ENCODE data around the gene B4GALT6.

The B4GALT6 gene

DNA sequence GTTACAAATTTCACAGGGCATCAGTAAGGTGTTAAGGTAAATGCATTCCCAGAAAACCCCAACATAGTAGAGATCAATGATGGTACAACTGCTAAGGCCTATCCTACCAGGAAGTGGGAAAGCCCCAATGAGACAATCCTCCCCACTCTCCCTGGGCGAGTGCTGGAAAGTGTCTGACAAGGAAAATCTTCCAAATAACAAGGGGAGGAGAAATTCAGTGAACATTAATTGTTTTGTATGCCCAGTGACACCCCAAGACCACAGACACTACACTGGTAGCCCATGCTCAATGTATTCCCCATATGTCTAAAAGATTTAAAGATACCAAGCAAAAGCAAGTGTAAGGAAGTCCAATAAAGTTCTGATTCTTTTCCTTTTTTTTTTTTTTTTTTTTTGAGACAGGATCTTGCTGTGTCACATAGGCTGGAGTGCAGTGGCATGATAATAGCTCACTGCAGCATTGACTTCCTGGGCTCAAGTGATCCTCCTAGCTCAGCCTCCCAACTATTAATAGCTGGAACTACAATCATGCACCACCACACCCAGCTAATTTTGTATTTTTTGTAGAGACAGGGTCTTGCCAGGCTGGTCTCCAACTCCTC, 24.7 kb downstream of the B4GALT6 start:
- no peak for DNase-seq (ENCODE audit: low read depth)

DNA sequence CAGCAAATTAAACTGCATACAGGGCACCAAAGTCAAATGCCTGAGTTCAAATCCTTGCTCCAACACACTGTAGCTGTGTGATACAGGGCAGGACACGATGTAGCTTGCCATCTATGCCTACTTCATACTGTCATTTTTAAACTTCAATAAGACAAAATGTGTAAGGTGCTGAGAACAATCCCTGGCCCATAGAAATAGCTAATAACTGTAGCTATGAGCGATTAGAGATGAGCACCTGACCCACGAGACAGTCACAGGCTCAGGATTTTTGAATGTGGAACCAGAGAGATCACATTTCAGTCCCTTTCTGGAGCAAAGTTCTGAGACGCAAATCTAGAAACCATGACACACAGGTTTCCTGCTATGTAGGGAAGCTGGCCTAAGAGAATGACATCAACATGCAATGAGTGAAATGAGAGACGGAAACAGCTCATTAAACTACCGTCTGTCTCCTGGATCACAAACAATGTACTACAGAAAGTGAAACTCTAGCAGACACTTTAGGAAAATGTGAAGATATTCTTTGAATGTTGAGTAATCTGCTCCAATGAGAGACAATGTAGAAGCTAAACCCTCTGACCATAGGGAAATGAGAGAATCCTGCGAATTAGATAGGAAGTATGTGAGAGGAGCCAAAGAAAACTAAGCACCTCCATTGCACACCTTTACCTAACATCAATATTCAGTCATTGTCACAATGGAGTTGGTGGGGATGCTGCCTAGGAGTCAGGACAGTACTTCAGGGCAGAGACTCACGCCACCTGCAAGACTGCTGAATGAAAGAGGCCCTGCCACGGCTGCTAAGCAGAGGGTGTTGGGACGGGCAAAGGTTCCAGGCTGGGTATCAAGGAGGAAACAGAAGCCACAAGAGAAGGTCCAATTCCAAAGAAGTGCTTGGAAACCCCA, 25.5 kb downstream of the B4GALT6 start:
- no peak for DNase-seq (ENCODE audit: low read depth)

DNA sequence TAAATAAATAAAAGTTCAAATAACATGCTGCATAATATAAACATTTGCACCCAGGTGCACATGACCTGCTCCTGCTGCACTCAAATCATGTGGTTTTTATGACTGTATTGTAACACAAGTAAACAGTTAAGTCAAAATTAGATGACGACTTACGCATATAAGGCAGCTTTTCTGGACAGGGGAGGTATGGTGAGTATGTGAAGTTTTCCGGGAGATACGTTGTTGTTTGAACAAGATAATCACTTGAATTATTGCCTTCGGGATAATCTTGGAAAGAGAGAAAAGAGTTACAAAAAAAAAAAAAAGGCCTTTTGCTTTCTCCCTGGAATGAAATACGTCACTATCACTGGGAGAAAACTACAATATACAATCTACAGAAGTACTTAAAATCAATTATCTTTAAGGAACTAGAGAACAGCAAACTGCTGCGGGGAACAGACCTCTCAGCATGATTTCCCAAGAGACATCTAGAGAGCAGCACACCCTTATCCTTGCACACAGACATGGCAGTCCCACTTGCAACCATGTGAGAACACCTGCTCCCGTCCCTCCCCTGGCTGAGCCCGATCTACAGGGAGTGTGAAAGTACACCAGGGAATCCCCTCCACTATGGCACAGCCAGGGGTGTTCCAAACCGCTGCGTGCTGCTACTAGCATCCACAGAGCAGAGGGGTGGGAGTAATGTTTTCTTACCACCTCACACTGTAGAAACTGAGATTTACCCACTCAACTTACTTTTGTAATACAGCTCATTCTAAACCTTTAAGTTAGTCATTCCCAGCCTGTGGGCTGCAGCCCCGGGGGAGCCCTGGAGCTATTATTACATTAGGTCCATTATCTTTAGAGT, 26.3 kb downstream of the B4GALT6 start:
- DNase-seq (ENCODE audit: low read depth) = peak; percentile 43

DNA sequence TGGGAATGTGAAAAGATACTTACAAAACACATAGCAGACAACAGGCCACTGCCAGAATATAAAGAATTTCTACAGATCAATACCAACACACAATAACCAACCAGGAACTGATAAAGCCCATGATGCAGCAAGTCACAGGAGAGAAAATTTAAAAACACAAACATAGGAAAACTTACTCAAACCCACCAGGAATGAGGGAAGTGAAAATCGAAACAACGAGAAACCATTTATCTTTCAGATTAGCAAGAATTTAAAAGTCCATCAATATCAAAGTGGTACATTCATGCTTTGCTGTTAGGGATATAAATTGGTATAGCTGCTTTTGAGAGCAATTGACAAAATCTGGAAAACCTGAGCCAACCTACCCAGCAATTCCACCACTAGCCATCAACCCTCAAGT, 27.6 kb downstream of the B4GALT6 start:
- no peak for DNase-seq (ENCODE audit: low read depth)

DNA sequence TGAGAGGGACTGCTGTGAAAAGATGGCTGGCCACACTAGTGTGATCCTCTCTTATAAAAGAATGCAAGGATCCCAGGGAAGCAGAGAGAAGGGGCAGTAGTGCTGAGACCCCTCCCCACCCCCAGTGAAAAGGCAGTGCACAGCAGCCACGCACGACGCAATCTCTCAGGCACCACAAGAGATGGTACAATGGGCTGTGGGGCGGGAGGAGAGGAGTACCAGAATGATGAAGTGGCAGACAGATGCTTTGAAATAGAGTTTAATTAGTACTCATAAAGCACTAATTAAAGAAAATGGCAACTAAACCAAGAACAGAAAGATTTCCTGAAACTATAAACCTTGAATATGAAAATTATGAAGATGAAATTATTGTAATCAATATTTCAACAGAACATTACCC, 29.0 kb downstream of the B4GALT6 start:
- no peak for DNase-seq (ENCODE audit: low read depth)

GRCh38 chr18:31652877-31653276, 31.5 kb downstream of the B4GALT6 start:
- DNase-seq (ENCODE audit: low read depth) = no peak

GRCh38 chr18:31652357-31652756, 32.0 kb downstream of the B4GALT6 start:
- no peak for DNase-seq (ENCODE audit: low read depth)

DNA sequence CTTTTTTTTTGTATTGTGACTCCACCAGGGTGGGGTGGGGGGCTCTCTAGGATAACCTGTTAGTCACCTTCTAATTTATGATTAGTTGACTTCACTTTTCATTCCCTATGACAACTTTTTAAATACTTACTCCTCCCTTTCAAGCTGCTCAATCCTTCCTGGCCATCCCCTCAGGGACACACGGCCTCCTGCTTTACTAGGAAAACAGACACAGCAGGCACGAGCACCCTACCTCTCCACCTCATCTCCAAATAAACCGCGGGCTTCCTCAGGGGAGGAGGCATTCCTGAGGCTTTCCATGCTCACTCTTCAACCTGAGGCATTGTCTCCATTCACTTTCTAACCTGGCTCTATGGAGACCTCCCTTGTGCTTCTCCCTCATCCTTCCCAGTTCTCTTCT, 33.0 kb downstream of the B4GALT6 start:
- no peak for DNase-seq (ENCODE audit: low read depth)

- no peak for DNase-seq (ENCODE audit: low read depth)
Observed at GRCh38 chr18:31649978-31650719, 34.2 kb downstream of the B4GALT6 start.

GRCh38 chr18:31649449-31649848, 34.9 kb downstream of the B4GALT6 start:
- DNase-seq (ENCODE audit: low read depth) = no peak

DNA sequence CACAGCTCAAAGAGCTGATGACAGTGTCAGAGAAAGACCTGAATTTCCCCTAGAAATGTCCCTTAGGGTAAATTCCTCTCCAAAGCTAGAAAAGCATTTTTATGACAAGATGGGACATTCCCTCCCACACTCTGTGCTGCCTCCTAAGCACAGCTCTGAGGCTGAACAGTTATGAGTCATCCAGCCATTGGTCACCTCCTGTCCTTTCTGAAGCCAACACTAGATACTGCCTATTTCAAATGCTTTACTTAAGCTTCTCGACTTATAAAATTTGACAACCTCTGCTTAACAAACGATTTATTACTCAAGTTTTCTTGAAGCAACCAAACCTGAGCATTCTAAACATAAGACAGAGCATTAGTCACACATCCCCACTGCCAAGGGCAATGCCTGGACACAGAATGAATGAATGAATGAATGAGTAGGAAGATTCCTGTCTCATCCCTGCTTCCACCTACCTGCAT, 35.4 kb downstream of the B4GALT6 start:
- no peak for DNase-seq (ENCODE audit: low read depth)

DNA sequence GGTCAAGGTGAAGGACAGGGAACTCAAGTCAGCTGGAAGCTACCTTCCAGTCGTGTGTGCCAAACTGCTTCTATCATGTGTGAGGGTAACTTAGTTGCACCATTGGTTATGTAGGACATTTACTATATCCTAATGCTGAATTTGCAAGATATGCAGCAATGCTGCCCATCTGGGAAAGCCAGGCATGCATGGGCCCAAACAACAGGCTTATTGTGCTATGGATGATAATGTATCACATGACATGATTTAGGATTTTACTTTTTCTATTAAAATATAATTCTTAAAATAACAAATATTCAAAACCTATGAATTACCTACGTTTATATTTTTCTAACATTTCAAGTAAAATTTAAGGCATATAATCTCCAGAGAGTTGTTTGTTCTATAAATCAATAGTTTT, 35.9 kb downstream of the B4GALT6 start:
- DNase-seq (ENCODE audit: low read depth) = no peak

GRCh38 chr18:31647127-31647753, 37.1 kb downstream of the B4GALT6 start:
- no peak for DNase-seq (ENCODE audit: low read depth)

DNA sequence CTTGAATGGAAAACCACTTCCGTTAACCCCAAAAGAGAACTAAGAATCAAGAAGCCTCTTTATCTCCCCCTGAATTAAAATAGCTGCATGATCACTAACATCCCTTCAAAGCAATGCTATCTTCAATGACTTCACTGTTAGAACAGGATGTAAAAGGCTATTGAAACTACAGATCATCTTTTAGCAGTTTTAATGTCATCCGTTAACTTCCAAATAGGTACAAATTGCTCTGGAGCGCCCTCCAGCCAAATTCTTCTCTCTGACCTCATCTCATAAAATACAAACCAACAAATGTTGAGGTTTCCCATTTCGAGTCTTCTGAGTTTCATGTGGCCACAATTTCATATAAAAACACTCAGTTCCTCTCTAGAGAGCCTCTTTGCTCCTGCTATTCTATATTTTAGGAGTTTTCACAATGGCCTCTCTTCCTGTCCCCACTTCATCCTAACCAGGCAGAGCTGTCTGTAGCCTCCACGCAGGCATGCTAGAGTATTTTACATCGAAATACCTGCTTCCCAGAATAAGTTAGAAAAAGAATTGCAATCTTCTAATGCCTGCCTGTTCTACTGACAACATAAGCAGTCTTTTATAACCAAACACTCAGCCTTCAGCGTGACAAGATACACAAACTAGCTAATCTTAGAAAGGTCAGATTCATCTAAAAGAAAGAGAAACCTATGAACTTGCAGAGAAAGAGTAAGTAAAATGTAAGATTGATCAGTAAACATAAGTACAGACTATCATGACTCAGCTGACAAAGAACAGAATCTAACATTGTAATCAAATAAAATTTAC, 37.9 kb downstream of the B4GALT6 start:
- no peak for DNase-seq (ENCODE audit: low read depth)

DNA sequence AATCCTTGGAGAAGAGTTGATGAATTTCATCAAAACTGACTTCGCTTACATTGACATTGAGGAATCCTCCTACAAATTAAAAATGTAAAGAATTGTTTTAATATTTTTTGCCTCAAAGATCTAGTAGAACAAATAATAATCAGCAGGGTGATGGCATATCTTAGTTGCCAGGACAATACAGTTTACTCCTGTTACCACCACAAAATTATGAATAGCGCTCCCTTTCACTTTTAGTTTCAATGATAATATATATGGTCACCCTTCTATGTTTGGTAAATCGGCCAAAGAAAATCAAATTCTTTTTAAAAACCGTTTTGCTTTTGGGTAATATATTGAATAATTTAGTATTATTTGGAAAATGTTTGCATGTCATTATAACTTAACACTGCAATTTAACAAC, 39.0 kb downstream of the B4GALT6 start:
- DNase-seq (ENCODE audit: low read depth) = no peak

- DNase-seq (ENCODE audit: low read depth) = no peak
Observed at GRCh38 chr18:31643003-31643402, 41.4 kb downstream of the B4GALT6 start.

GRCh38 chr18:31637445-31637844, 46.9 kb downstream of the B4GALT6 start:
- no peak for DNase-seq (ENCODE audit: low read depth)

- DNase-seq (ENCODE audit: low read depth) = no peak
Observed at GRCh38 chr18:31636387-31636786, 48.0 kb downstream of the B4GALT6 start.

GRCh38 chr18:31634331-31634713, 50.1 kb downstream of the B4GALT6 start:
- no peak for DNase-seq (ENCODE audit: low read depth)

Data from activated T-cell treated with anti-CD3 and anti-CD28 coated beads for 48 hours (primary cell).